Neural progenitor cell (in vitro differentiated cells): ENCODE data around the gene HIVEP2.

ENCODE experiments used
- EZH2 ChIP-seq: fragments of 200-600 bp; sonication (generic); IDR thresholded peaks from 2 replicates; pipeline ENCODE4 v1.6.1; 2017; ENCODE audit warnings: antibody characterized with exemption, mild to moderate bottlenecking, moderate library complexity
- EZH2phosphoT487 ChIP-seq: fragments of 200-600 bp; sonication (generic); IDR thresholded peaks from 2 replicates; pipeline ENCODE4 v1.6.1; 2017; ENCODE audit warnings: antibody characterized with exemption
- TF ChIP-seq, protein P1 (sequence below): fragments of 200-600 bp; sonication (generic); IDR thresholded peaks from 2 replicates; pipeline ENCODE4 v1.5.1; 2017; ENCODE audit warnings: antibody characterized with exemption, mild to moderate bottlenecking

DNA sequence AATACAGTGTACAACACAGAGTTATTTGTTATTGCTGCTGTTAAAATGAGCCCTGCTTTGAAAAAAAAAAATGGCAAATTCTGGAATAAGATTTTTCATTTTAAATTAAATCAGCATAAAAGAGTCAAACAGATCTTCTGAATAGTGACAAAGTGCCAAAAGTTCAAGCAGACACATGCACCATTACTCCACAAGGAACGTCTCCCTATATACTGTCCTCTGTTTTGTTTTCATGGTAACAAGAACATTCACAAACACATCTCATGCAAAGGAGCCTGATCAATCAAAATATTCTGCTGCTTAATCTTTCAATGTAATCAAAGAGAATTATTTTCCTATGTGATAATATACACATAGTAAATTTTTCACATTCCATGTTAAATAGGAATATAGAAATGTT is 2.7 kb downstream of the HIVEP2 start:
- TF ChIP-seq, protein P1, sequence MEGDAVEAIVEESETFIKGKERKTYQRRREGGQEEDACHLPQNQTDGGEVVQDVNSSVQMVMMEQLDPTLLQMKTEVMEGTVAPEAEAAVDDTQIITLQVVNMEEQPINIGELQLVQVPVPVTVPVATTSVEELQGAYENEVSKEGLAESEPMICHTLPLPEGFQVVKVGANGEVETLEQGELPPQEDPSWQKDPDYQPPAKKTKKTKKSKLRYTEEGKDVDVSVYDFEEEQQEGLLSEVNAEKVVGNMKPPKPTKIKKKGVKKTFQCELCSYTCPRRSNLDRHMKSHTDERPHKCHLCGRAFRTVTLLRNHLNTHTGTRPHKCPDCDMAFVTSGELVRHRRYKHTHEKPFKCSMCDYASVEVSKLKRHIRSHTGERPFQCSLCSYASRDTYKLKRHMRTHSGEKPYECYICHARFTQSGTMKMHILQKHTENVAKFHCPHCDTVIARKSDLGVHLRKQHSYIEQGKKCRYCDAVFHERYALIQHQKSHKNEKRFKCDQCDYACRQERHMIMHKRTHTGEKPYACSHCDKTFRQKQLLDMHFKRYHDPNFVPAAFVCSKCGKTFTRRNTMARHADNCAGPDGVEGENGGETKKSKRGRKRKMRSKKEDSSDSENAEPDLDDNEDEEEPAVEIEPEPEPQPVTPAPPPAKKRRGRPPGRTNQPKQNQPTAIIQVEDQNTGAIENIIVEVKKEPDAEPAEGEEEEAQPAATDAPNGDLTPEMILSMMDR: no peak
- TF ChIP-seq EZH2 (no peak), EZH2phosphoT487 (no peak)
